Fibroblast of lung (primary cell): ENCODE results near the gene CD320. TPM values are rescaled to one million over a fixed set of nuclear protein-coding genes. Genes with fewer than 3 reads are reported as not detected.

Source experiments
- DNase-seq, 2 donors: peaks; one replicate each; pipeline versions ENCODE4 v3.0.0 to v3.0.0-alpha.2; 2010; ENCODE audit warnings: low read depth in 2 of 2
- H2AFZ ChIP-seq: 2 replicates; pipeline ENCODE4 v1.5.1; 2012; ENCODE audit warnings: low read length, control low read depth, inconsistent platforms
- H3K27ac ChIP-seq: 2 replicates; pipeline ENCODE4 v1.5.1; 2011; ENCODE audit warnings: low read length, control low read depth; ENCODE audit not compliant: insufficient read depth
- H3K27me3 ChIP-seq: 2 replicates; pipeline ENCODE4 v1.5.1; 2011; ENCODE audit warnings: mild to moderate bottlenecking, low read length; ENCODE audit not compliant: control insufficient read depth, insufficient read depth
- H3K36me3 ChIP-seq: 2 replicates; pipeline ENCODE4 v1.5.1; 2011; ENCODE audit warnings: low read length; ENCODE audit not compliant: control insufficient read depth, insufficient read depth
- H3K4me1 ChIP-seq: 2 replicates; pipeline ENCODE4 v1.5.1; 2011; ENCODE audit warnings: low read length; ENCODE audit not compliant: control insufficient read depth, insufficient read depth; ENCODE audit errors: extremely low read depth
- H3K4me2 ChIP-seq: 2 replicates; pipeline ENCODE4 v1.5.1; 2011; ENCODE audit warnings: low read length, control low read depth; ENCODE audit not compliant: insufficient read depth; ENCODE audit errors: extremely low read depth
- H3K4me3 ChIP-seq, 4 experiments: fragments of 200-600 bp in 1 of 4; sonication (generic) in 1 of 4; replicated peaks in 1 of 4; 2 replicates each; pipeline ENCODE4 v1.5.1; 2011 to 2016; ENCODE audit warnings: low read length in 4 of 4, low read depth in 3 of 4, mild to moderate bottlenecking in 3 of 4, control low read depth in 2 of 4, inconsistent platforms in 1 of 4, mixed read lengths in 1 of 4; ENCODE audit not compliant: insufficient read depth in 1 of 4; ENCODE audit errors: control extremely low read depth in 1 of 4
- H3K79me2 ChIP-seq: 2 replicates; pipeline ENCODE4 v1.5.1; 2012; ENCODE audit warnings: mild to moderate bottlenecking, low read length, inconsistent platforms; ENCODE audit not compliant: control insufficient read depth, insufficient read depth
- H3K9ac ChIP-seq: 2 replicates; pipeline ENCODE4 v1.5.1; 2011; ENCODE audit warnings: mild to moderate bottlenecking, low read length, control low read depth; ENCODE audit not compliant: insufficient read depth
- H3K9me3 ChIP-seq: 2 replicates; pipeline ENCODE4 v1.5.1; 2012; ENCODE audit warnings: low read depth, low read length; ENCODE audit not compliant: control insufficient read depth, insufficient read depth
- H4K20me1 ChIP-seq: 2 replicates; pipeline ENCODE4 v1.5.1; 2011; ENCODE audit warnings: low read length; ENCODE audit not compliant: control insufficient read depth, insufficient read depth; ENCODE audit errors: extremely low read depth
- CTCF ChIP-seq, 2 donors: IDR thresholded peaks in 1 of 2; conservative IDR thresholded peaks in 1 of 2; 1 replicate in 1 of 2; 2 replicates in 1 of 2; pipeline ENCODE4 v1.5.1; 2011 to 2012; ENCODE audit warnings: low read length in 2 of 2, control low read depth in 1 of 2, inconsistent platforms in 1 of 2, low read depth in 1 of 2, mild to moderate bottlenecking in 1 of 2
- EZH2 ChIP-seq: IDR thresholded peaks from 2 replicates; pipeline ENCODE4 v1.5.1; 2012; ENCODE audit warnings: low read length, control low read depth, mild to moderate bottlenecking; ENCODE audit errors: missing control alignments
- polyA plus RNA-seq, 2 donors: library from polyadenylated mRNA; depleted of rRNA in 1 of 2; stranded (reverse) in 1 of 2; unstranded in 1 of 2; fragments of >200 nt; gene quantifications; 2 replicates each; pipeline ENCODE4 v1.2.1, GENCODE V29; 2011 to 2012; ENCODE audit warnings: missing spikeins in 1 of 2
- total RNA-seq: library from RNA; depleted of rRNA; stranded (reverse); fragments of >200 nt; gene quantifications from 2 replicates; pipeline ENCODE4 v1.2.1, GENCODE V29; 2014

CD320 gene
- total and polyA plus RNA-seq, 2 donors (not counting 1 experiment from before 2014, with no cell fraction given), result 13.9 to 22.6 TPM

- Histone ChIP-seq H3K4me1 (no peaks in the 10 kb centered on the region), H3K27ac (no peak overlapping the region), H3K36me3 (no peaks in the 10 kb centered on the region), H2AFZ (no peak overlapping the region), H3K9ac (no peak overlapping the region), H3K9me3 (no peaks in the 10 kb centered on the region), H3K4me3 (no peak overlapping the region), H3K79me2 (no peaks in the 10 kb centered on the region), H3K4me2 (no peak overlapping the region), H3K27me3 (no peaks in the 10 kb centered on the region), H4K20me1 (no peaks in the 10 kb centered on the region)
- no peak for TF ChIP-seq EZH2
- no peak for DNase-seq
Observed at GRCh38 chr19:8259922-8260247, 48.3 kb downstream of the CD320 start.

GRCh38 chr19:8259142-8259921 is 48.8 kb downstream of the CD320 start:
- no peak for DNase-seq
- TF ChIP-seq CTCF (conservative IDR thresholded peaks at IDR 0.05 in 1 of 2, IDR thresholded peaks at IDR 0.05 in 1 of 2; ENCODE audit: low read depth in 1 of 2, low read length in 2 of 2) (no peak), EZH2 (no peak)
- Histone ChIP-seq H3K79me2 (no peaks in the 10 kb centered on the region), H3K36me3 (no peaks in the 10 kb centered on the region), H3K9me3 (no peaks in the 10 kb centered on the region), H3K4me2 (no peak overlapping the region), H3K27me3 (no peaks in the 10 kb centered on the region), H2AFZ (no peak overlapping the region), H3K9ac (no peak overlapping the region), H3K4me3 (no peak overlapping the region), H3K4me1 (no peaks in the 10 kb centered on the region), H4K20me1 (no peaks in the 10 kb centered on the region), H3K27ac (no peak overlapping the region)

- H3K4me3 ChIP-seq, result no peak overlapping the region
- no peak for TF ChIP-seq CTCF (conservative IDR thresholded peaks at IDR 0.05 in 1 of 2, IDR thresholded peaks at IDR 0.05 in 1 of 2; ENCODE audit: low read depth in 1 of 2, low read length in 2 of 2)
- TF ChIP-seq EZH2, result no peak
- H3K27ac ChIP-seq, result no peak overlapping the region
- no peaks in the 10 kb centered on the region for H3K79me2 ChIP-seq
- H3K27me3 ChIP-seq, result no peaks in the 10 kb centered on the region
- no peaks in the 10 kb centered on the region for H3K36me3 ChIP-seq
- H3K9me3 ChIP-seq, result no peaks in the 10 kb centered on the region
- H3K4me2 ChIP-seq, result no peak overlapping the region
- no peaks in the 10 kb centered on the region for H4K20me1 ChIP-seq
- DNase-seq, result no peak
- no peak overlapping the region for H3K9ac ChIP-seq
- H3K4me1 ChIP-seq, result no peaks in the 10 kb centered on the region
- H2AFZ ChIP-seq, result no peak overlapping the region
Observed at GRCh38 chr19:8257052-8257443, 51.1 kb downstream of the CD320 start.
